Measurements from ENCODE around the gene RIN3.

Gene RIN3

DNA sequence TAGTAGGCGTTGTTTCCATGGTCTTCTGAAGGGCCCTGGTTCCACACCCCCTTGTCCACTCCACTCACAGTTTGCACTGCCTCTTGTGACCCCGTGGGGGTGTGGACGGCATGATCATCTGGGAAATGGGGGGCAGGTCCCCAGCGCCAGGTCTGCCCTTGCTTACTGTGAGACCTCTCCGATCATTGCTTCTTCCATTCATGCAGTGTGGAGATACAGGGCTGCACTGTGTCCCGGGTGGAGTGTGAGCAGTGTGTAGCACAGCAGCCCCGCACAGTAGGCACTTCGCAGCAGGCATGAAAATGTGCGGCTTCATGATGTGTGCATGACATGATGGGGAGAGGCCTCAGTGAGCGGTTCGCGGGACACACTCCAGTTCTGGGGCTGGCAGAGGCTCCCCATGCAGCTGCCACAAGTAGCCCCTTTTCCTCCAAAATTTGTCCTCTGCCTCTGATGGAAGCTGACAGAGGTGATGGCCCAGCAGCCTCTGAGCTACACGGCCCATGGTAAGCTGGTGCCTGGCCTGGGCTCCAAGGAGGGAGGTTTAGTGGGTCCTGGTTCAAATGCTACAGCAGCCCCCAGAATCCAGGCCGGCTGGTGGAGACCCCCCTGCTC, 15.0 kb downstream of the RIN3 start:
- DNase-seq (ENCODE audit: low read depth in 2 of 2), result no peak

DNA sequence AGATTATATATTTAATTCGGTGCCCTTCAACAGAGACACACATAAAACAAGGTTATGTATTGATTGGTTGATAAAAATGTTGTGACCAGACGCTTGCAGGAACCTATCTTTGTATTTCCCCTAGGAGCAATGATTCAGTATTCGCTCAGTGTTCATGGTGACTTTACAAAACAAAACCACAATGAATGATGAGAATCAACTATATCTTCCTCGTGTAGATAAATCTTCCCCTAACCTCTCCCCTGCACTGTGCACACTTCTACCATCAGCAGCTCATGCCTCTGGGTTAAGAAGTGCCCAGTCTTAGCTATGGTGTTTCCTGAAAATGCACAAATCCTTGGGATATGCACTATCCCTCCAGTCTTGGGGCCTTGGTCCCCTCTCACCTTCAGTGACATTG, 16.3 kb downstream of the RIN3 start:
- no peak for DNase-seq (ENCODE audit: low read depth in 2 of 2)

- no peak for DNase-seq (ENCODE audit: low read depth in 2 of 2)
These were observed 17.7 kb downstream of the RIN3 start for GRCh38 chr14:92531106-92531873.

GRCh38 chr14:92532490-92533163, 19.0 kb downstream of the RIN3 start:
- DNase-seq (ENCODE audit: low read depth in 2 of 2), result no peak

- DNase-seq (ENCODE audit: low read depth in 2 of 2), result no peak
These were observed 21.5 kb downstream of the RIN3 start for GRCh38 chr14:92534932-92535643.

GRCh38 chr14:92536231-92536630, 22.6 kb downstream of the RIN3 start:
- peak; percentile 57 to 60 for DNase-seq (ENCODE audit: low read depth in 2 of 2)

DNA sequence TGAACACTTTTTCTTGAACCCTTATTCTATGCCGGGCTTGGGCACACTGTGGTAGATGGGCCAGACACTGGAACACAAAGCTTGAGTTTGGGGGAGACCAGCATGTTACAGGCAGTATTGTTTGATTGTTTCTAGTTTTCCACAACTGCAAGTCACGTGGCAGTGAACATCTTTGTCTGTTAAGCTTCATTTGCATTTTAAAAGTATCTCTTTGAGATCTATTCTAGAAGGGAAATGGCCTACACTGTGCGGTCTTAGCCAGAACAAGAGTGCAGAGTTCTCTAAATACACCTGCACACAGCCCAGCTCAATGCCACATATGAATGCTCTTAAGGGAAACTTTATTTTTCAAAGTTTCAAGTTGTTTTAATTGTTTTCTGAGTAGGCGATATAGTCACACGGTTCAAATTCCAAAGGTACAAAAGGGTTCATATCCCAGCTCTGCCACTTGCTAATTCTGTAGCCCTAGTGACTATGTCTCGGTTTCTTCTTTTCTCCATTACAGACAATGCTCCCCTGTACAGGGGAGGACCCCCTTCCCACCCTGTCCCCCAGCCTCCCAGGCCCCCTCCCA, 24.9 kb downstream of the RIN3 start:
- DNase-seq (ENCODE audit: low read depth in 2 of 2), result no peak

GRCh38 chr14:92539419-92539818, 25.8 kb downstream of the RIN3 start:
- DNase-seq (ENCODE audit: low read depth in 2 of 2), result no peak

DNA sequence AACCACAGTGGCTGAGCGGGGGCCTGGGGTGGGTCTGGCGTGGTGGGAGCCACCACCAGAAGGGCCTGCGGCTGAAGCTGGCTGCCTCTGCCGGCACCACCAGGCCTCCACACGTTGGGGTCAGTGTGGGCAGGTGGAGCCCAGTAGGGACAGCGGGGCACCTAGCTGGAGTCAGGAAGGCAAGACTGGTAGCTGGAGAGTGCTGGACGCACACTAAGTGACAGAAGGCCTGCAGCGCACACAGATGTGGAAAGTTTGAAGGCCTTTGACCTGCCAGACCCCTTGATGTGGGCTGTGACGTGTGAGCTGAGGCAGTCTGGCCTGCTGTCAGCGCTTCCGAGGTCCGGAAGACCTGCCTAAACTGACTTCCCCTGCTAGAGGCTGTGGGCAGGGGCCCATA, 26.3 kb downstream of the RIN3 start:
- DNase-seq (ENCODE audit: low read depth in 2 of 2), result no peak

GRCh38 chr14:92540472-92541048, 27.0 kb downstream of the RIN3 start:
- DNase-seq (ENCODE audit: low read depth in 2 of 2), result peak; percentile 99

- DNase-seq (ENCODE audit: low read depth in 2 of 2), result no peak
These were observed 29.4 kb downstream of the RIN3 start for GRCh38 chr14:92542766-92543554.

DNA sequence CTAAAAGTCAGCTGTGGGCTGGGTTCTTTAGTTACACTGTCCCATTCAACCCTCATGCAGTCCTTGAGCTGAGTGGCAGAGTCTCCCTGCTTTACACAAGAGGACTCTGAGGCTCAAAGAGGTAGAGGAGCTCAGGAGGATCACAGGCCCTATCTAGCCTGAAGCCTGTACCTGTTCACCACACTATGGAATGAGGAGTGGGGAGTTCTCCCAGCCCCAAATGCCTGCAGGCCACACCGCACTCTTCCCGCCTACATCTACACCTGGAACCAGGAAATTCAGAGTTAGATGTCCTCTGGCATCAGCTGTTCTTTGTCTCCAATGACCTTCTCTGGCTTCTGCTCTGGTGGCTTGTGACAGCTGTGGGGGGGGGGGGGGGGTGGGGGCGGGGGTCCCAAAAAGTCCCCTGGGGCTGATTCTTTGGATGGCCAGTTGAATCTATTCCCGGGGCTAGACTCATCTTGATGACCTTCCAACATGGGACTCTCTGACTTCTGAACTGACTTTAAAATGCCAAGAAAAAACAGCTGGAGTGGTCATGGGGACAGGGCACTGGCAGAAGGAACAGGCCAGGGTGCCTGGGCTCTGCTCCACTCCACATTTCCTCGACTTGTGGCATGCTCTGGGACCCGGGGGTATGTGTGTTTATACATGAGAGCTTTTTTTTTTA, 30.6 kb downstream of the RIN3 start:
- DNase-seq (ENCODE audit: low read depth in 2 of 2), result no peak

DNA sequence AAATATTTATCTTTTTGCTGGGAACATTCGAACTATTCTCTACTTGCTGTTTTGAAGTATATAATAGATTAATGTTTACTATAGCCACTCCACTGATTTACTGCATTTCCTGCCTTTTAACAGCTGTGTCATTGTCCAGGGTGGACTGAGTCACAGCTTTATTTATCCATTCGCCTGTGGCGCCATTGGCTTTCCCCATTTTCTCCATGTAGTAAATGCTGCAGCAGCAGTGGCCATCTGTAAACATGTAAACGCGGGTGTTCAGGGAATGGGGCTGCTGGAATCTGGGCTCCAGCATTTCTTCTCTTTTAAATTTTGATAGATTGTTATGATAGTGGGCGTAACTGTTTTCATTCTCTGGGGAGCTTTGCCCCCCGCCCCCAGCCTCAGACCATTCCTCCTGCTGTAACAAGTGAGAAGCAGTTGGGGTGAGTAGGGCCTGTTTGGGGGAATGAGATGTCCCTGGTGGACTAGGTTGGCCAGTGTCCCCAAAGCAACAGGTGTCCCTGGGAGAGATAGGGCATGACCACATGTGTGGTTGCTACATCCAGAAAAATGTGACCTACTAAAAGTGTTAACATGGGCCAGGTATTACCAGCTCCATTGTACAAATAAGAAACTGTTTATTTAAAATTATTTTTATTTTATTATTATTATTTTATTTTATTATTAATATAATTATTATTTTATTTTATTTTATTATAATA, 32.9 kb downstream of the RIN3 start:
- DNase-seq (ENCODE audit: low read depth in 2 of 2), result no peak

DNA sequence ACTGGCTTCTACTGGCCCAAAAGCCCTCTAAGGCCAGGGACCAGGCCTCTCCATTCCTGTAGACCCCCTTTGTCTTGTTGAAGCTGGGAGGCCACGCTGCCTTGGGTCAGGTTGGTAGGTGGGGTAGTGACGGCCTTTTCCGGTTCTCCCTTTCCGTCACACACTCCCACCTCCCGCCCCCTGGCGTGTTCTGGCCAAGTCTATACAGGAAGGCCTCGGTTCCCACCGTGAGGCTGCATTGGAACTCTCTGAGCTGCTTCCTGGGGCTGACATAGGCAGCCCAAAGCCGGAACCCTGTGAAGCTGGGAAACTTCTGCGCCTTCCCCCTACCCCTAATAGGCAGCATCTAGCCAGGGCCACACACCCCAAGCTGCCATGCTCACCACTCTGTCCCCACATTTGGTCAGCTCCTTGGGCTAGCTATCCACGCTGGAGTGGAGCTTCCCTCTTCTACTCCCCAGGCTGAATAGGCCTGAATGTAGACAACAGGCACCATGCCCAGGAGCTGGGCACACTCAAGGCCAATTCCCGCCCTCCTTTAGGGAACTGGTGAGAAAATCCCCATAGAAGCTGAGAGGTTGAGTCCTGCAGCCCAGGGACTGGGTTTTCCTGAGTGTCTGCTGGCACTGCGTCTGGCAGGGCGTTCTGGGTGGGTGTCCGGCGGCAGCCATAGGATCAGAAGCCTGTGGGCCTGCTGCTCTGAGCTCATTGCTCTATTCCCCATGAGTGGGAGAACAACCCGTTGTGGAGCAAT, 35.7 kb downstream of the RIN3 start:
- DNase-seq (ENCODE audit: low read depth in 2 of 2), result no peak

- no peak for DNase-seq (ENCODE audit: low read depth in 2 of 2)
These were observed 36.3 kb downstream of the RIN3 start for GRCh38 chr14:92549859-92550230.

- DNase-seq (ENCODE audit: low read depth in 2 of 2), result no peak
These were observed 37.7 kb downstream of the RIN3 start for GRCh38 chr14:92551044-92551841.

- DNase-seq (ENCODE audit: low read depth in 2 of 2), result no peak
These were observed 38.5 kb downstream of the RIN3 start for GRCh38 chr14:92552066-92552465.

DNA sequence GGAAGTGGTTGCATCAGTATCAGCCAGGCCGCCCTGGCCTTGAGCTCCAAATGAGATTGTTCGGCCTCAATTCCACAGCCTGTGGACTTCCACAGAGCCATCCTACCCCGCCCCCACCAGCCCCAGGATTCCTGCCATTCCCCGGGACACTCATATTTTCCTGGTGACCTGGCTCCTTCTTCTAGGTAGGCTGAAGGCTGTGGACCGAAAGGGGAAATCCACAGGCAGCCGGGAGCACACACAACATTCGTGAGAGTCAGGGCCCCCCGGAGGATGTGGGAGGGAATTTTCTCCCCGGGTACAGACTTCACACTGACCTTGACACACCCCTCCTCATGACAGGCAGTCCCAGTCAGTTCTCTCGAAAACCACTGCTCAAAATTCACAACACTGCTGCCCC, 39.9 kb downstream of the RIN3 start:
- peak in 1 of 2 experiments; percentile 26 for DNase-seq (ENCODE audit: low read depth in 2 of 2)
